ENCODE results near the gene PLCH1.

Gene PLCH1

DNA sequence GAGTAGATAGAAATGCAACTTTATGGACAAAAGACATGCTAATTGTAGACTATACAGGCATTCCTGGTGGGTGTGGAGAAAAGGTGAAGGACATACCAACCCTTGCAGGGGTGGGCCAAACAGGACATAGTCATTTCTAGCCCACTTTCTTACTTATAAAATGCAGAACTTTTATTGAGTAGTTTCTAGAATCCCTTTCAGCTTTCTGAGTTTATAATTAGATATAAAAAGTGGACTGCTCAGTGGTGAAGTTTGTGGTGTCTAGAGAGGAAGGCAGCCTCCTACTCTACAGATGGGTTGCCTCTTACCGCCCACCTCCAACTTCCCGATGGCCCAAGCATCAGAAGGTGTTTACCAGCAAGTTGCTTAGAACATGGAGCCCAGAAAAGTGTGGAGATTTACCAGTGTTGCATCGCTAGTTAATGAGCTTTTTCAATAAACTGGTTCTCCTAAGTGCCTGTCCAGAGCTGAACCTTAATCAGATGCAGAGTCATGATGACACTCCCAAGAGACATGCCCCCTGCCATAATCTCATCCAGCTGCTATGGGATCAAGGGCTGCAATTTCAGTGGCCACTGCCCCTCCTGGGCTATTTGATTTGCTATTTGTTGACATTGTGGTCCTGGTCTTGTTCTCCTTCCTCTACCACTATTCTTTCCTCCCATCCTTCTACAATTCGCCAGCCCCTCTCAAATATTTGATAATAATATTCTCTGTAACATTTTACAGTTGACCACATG lies 373.9 kb downstream of the PLCH1 start:
- TF ChIP-seq ZFX (IDR thresholded peaks at IDR 0.05; ENCODE audit: borderline replicate concordance), result no peak
- TF ChIP-seq, protein P1, sequence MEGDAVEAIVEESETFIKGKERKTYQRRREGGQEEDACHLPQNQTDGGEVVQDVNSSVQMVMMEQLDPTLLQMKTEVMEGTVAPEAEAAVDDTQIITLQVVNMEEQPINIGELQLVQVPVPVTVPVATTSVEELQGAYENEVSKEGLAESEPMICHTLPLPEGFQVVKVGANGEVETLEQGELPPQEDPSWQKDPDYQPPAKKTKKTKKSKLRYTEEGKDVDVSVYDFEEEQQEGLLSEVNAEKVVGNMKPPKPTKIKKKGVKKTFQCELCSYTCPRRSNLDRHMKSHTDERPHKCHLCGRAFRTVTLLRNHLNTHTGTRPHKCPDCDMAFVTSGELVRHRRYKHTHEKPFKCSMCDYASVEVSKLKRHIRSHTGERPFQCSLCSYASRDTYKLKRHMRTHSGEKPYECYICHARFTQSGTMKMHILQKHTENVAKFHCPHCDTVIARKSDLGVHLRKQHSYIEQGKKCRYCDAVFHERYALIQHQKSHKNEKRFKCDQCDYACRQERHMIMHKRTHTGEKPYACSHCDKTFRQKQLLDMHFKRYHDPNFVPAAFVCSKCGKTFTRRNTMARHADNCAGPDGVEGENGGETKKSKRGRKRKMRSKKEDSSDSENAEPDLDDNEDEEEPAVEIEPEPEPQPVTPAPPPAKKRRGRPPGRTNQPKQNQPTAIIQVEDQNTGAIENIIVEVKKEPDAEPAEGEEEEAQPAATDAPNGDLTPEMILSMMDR (IDR thresholded peaks at IDR 0.05), result no peak
- no peak overlapping the region for H3K27ac ChIP-seq

DNA sequence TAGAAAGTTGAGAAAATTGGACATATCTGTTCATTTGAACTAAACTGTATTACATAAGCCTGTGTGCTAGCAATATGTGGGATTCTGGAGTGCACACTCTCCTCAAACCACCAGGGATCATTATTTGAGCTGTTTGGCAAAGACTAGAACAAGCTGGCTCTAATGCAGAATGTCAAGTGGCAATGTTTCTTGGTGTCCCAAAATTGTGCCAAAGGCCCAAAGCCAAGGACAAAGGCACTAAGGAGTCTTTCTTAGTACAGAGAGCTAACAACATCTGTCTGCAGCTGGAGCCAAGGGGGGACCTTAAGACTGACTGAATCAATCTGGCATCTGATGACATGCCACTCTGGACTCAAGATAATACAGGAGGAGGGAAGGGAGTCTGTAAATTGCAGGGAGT lies 374.7 kb downstream of the PLCH1 start:
- H3K27ac ChIP-seq, result no peak overlapping the region
- TF ChIP-seq, protein P1 (IDR thresholded peaks at IDR 0.05), result no peak
- TF ChIP-seq ZFX (IDR thresholded peaks at IDR 0.05; ENCODE audit: borderline replicate concordance), result no peak

DNA sequence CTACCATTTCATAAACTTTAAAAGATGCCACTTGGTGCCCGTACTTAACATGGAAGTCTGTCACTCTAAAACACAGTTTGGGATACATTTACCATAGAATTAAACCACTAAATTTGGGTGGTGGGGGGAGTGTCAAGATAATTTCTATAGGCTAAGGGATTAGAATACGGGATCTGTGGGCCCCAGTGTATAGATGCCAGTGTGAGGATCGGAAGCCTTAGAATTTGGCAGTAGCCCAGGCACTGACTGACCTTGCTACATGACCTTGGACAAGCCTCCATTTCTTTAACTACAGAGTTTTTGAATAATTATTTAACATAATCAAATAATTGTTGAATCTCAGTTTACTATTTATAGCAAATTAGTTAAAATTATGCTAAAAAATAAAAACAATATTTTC lies 375.1 kb downstream of the PLCH1 start:
- TF ChIP-seq, protein P1 (IDR thresholded peaks at IDR 0.05), result no peak
- TF ChIP-seq ZFX (IDR thresholded peaks at IDR 0.05; ENCODE audit: borderline replicate concordance), result no peak
- H3K27ac ChIP-seq, result no peak overlapping the region

DNA sequence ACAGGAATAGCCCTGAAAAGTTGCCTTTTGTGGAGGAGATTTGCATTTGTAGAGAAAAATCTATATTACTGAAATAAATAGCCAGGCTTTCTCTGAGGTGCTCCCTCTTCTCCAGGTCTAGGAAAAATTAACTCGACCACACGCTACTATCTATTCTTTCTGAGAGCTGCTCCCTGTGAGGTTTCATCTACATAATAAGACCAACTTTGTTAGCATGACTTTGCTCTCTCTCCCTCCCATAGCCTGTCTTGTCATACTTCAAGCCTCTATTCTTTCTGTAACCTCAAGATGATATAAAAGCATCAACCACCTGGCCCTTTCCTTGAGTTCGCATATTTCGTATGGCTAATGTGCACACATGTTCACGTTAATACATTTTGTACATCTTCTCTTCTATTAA lies 375.6 kb downstream of the PLCH1 start:
- no peak overlapping the region for H3K27ac ChIP-seq
- TF ChIP-seq, protein P1 (IDR thresholded peaks at IDR 0.05), result no peak
- no peak for TF ChIP-seq ZFX (IDR thresholded peaks at IDR 0.05; ENCODE audit: borderline replicate concordance)

DNA sequence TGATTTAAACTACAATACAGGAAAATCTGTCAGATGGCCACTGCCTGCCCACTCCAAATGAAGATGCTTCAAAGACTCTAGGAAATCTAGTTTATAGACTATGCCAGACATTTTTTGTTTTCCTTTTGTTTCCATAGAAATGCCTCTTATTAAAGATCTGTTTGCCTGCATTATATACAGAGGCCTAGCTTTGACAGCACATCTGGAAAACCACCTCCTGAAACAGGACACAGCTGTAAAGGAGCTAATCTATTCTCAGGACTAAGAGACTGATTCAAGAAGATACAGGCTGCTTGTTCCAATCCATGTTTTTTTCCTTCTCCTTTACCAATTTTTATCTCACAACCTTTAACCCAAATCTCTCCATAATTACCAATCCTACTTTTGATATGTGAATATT lies 376.1 kb downstream of the PLCH1 start:
- TF ChIP-seq ZFX (IDR thresholded peaks at IDR 0.05; ENCODE audit: borderline replicate concordance), result no peak
- TF ChIP-seq, protein P1 (IDR thresholded peaks at IDR 0.05), result no peak
- H3K27ac ChIP-seq, result no peak overlapping the region

DNA sequence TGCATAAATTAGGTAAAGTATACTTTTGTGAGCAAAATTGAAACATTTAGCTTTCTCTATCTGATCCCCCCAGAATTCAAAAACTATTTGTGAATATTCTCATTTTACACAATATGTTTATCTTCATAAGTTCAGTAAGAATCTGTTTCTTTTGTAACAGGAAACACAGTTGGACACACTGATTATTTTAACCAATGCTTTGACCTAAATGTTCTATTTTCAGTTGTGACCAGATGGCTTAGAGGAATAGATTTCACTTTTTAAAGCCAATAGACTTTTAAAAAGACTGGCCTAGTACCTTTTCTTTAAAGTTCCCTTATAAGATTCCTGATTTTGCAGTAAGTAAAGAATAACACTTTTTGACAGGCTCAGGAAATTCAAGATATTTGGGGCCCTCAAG lies 377.4 kb downstream of the PLCH1 start:
- H3K27ac ChIP-seq, result no peak overlapping the region
- TF ChIP-seq ZFX (IDR thresholded peaks at IDR 0.05; ENCODE audit: borderline replicate concordance), result no peak
- TF ChIP-seq, protein P1 (IDR thresholded peaks at IDR 0.05), result no peak

DNA sequence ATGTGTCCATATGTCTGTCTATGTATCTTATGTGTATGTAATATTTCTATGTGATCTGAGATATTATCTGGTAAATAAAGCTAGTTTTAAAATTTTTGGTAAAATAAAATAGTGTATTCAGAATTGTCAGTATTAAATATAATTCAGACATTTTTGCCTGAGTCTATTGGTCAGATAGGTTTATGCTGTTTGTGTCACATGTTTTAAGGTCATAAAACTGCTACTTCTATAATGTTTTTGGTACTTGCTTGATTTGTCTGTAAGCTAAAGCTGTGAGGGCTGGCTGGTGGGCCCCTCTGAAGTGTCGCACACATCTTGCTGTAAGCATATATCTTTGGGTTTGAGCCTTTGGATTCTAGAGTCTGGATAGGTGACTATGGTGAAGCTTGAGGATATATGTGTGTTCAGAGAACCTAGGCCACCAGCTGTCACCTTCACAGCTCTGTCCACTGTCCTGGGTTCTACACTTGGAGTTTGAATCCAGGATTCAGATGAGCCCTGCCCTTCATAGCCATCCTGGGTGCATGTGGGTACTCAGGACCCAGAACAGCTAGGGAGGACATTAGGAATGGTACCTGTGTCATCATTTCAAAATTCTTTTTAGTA lies 379.6 kb downstream of the PLCH1 start:
- TF ChIP-seq, protein P1 (IDR thresholded peaks at IDR 0.05), result no peak
- no peak for TF ChIP-seq ZFX (IDR thresholded peaks at IDR 0.05; ENCODE audit: borderline replicate concordance)
- H3K27ac ChIP-seq, result no peak overlapping the region

Measured in 22Rv1 (cell line).